PFSK-1 (cell line): ENCODE measurements around the gene RAD51AP1.

Experiments used
- POLR2AphosphoS5 ChIP-seq: IDR thresholded peaks from 2 replicates; pipeline ENCODE4 v1.6.1; 2012; ENCODE audit warnings: low read depth, mild to moderate bottlenecking, control low read depth, low read length, moderate library complexity
- TAF1 ChIP-seq: IDR thresholded peaks from 2 replicates; pipeline ENCODE4 v1.6.1; 2012; ENCODE audit warnings: low read length, control low read depth, borderline replicate concordance; ENCODE audit not compliant: insufficient read depth

GRCh38 chr12:4563336-4563735 lies 24.6 kb downstream of the RAD51AP1 start:
- TF ChIP-seq POLR2AphosphoS5: no peak
- TF ChIP-seq TAF1: no peak
